ENCODE data around the gene TAMM41.

GRCh38 chr3:11845651-11846050 lies 1.0 kb downstream of the TAMM41 start:
- no peak for TF ChIP-seq CTCF (IDR thresholded peaks at IDR 0.05; ENCODE audit: insufficient read depth, low read depth, low read length)
- no peak for TF ChIP-seq EZH2 (IDR thresholded peaks at IDR 0.05; ENCODE audit: insufficient read depth, low read length)
